ENCODE results near the gene SCNN1A.

DNA sequence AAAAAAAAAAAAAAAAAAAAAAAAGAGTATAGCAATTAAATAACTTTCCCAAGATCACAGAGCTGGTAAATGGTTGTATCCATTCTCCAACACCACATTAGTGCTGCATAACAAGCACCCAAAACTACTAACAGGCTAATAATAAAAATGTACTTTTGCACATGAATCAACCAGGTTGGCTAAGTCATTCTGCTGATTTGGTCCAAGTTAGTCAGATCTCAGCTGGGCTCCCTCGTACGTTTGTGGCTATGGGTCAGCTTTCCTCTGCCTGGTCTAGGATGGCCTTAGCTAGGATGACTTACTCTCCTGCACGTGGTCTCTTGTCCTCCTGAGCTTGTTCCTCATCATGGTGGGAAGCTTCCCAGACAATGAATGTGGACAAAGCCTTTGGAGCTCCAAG, 72.7 kb downstream of the SCNN1A start:
- TF ChIP-seq CTCF (conservative IDR thresholded peaks at IDR 0.05) (no peak), EZH2 (IDR thresholded peaks at IDR 0.05; ENCODE audit: low read depth) (no peak)

Measured in PC-9 (cell line).